HG03097 (cell line): ENCODE measurements around the gene NPIPA2.
"Not testable (repeated sequence)": the region's sequence is repeated elsewhere in the genome, so short reads cannot be mapped to it uniquely, and the experiment has no call there.

Experiments used
- ATAC-seq: cut with Tn5 transposase; IDR thresholded peaks from one replicate; pipeline ENCODE4 v1.9.1; 2021; ENCODE audit not compliant: unreplicated experiment, low FRiP score

The NPIPA2 gene

DNA sequence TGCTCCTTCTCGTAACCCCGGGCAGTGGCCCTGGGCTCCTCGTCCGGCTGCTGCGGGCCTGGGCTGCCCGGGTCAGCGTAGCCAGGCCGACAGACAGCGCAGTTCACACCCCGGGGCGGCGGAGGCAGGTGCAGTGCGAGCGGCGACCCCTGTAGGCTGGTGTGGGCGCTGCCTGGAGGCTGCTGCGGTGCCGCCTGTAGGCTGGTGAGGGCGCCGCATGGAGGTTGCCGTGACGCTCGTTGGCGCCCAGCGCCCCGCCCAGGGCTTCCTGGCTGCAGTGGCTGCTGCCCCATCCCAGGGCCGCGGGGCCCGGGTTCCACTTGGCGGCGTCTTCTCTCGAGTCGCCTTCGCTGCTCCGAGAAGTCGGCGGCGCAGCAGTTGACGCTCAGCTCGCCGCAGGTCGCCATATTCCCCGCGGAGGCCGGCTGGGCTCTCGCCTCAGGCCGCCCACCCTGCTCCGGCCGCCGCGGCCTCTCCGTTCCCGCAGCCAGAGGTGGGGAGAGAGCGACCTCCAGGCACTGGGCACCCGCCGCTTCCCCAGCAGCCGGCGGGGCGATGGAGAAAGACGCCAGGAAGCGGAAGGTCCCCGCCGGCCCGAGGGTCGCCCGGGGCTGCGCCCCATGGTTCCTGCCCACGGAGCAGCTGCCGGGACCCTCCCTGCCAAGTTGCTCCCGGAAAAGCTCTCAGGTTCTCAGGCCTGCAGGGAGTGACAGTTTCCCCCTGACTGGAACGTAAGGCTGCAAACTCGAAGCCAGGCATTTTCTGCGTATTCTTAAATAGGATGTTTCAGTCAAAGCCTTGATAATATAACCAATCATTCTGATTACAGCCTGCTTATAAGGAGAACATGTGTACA, at the start of gene NPIPA2:
NPIPA2 (plus strand) TSS at position 261 of the 856 bp plus-strand sequence. CDS start 5,533 bp downstream, outside the sequence.
- ATAC-seq: peak; percentile 98

DNA sequence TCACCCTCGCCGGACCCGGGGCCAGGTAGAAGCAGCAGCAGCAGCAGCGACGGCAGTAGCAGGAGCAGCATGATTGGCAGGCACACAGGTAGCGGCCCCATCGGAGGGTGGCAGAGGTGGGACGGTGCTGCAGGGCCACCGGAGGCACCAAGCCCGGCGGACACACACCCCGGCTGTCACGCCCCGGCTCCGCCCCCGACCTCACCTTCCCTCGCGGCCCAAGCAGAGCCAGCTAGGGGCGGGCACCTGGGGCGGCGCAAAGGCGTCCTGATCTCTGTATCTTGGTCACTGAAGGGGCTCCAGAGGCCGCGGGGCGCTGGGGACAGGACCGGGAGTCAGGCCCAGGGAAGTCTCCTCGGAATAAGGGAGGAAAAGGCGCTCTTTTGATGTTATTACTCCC, 48.2 kb upstream of the NPIPA2 start, which contains the start of gene PLA2G10:
PLA2G10 (minus strand) TSS at position 180 of the 400 bp plus-strand sequence; CDS start at position 101, 79 bp downstream.
- not testable (repeated sequence) for ATAC-seq

GRCh38 chr16:14701859-14702258, 40.5 kb upstream of the NPIPA2 start:
- ATAC-seq: not testable (repeated sequence)

DNA sequence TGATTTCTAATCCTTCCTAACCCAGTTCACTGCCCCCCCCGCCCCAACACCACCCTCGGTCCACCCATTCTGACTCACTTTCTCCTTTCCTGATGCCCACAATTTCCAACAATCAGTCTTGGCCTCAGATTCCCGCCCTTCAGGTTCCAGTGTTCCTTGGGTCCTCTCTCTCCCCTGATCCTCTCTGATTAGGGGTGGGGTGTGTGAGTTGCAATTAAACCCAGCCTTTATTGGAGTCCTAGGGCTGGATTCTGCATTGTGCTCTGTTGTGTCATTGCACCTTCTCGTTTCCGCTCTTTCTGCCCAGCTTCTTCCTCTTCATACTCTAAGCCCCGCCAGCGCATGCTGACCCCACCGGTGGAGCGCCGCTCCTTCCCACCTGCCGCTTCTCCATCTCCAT, 39.7 kb upstream of the NPIPA2 start:
- ATAC-seq: not testable (repeated sequence)

- peak; percentile 97 for ATAC-seq
These were observed 38.9 kb upstream of the NPIPA2 start, which contains the start of gene NPIPA3 for GRCh38 chr16:14703156-14704011. Gene NPIPA3 (plus strand): TSS chr16:14703411. CDS start chr16:14708944, 5,533 bp downstream.

DNA sequence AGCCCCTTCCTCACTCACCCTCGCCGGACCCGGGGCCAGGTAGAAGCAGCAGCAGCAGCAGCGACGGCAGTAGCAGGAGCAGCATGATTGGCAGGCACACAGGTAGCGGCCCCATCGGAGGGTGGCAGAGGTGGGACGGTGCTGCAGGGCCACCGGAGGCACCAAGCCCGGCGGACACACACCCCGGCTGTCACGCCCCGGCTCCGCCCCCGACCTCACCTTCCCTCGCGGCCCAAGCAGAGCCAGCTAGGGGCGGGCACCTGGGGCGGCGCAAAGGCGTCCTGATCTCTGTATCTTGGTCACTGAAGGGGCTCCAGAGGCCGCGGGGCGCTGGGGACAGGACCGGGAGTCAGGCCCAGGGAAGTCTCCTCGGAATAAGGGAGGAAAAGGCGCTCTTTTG, 9.1 kb upstream of the NPIPA2 start:
- ATAC-seq: not testable (repeated sequence)

GRCh38 chr16:14740832-14741385, 1.4 kb upstream of the NPIPA2 start:
- ATAC-seq: not testable (repeated sequence)

- not testable (repeated sequence) for ATAC-seq
These were observed 539 bp upstream of the NPIPA2 start for GRCh38 chr16:14741794-14742193.

- ATAC-seq: not testable (repeated sequence)
These were observed 31.3 kb downstream of the NPIPA2 start for GRCh38 chr16:14773654-14774053.

DNA sequence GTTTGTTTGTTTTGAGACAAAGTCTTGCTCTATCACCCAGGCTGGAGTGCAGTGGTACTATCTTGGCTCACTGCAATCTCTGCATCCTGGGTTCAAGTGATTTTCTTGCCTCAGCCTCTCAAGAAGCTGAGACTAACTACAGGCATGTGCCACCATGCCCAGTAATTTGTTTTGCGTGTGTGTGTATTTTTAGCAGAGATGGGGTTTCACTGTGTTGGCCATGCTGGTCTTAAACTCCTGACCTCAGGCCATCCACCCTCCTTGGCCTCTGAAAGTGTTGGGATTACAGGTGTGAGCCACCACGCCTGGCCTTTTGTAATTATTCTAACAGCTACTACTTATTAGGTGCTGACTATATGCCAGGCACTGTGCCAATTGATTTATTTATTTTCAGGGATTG, 33.3 kb downstream of the NPIPA2 start:
- not testable (repeated sequence) for ATAC-seq

GRCh38 chr16:14776763-14777162, 34.4 kb downstream of the NPIPA2 start:
- ATAC-seq: not testable (repeated sequence)

GRCh38 chr16:14779368-14779877, 37.1 kb downstream of the NPIPA2 start:
- not testable (repeated sequence) for ATAC-seq

DNA sequence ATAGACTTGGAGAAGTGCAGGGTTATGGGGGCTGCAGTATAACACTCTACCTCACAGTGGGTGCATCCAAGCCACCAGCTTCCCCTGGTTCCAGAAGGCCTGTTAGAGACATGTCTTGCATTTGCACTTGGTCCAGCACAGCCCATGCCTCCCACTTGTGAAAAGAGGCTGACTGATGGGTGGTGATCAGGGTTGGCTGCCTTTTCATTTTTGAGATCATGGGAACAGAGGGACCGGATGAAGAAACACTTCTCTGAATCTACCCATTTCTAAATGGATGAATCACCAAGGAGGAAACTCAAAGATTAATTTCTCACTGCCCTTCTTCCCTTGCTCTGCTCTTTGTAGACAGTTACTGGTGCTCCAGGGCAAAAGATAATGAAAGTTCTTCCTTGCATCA, 43.8 kb downstream of the NPIPA2 start:
- not testable (repeated sequence) for ATAC-seq

- ATAC-seq: not testable (repeated sequence)
These were observed 47.2 kb downstream of the NPIPA2 start for GRCh38 chr16:14789577-14789976.

- ATAC-seq: not testable (repeated sequence)
These were observed 48.1 kb downstream of the NPIPA2 start for GRCh38 chr16:14790320-14790956.

DNA sequence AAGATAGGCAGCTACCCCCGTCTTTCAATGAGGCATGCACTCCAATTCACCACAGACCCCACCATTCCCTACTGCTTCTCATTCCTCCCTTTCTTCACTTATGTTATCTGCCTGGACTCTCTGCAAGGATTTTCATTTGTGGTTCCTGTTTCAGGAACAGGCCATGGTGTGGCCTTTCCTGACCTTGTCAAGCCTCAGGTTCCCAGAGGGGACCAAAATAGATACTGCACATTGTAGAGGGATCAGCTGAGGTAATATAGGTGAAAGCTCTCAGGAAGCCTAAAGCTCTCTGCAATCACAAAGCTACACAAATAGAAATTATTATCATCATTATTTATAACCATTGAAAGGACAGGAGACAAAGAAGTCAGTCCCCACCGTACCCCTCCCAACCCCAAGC, 50.6 kb downstream of the NPIPA2 start:
- not testable (repeated sequence) for ATAC-seq

DNA sequence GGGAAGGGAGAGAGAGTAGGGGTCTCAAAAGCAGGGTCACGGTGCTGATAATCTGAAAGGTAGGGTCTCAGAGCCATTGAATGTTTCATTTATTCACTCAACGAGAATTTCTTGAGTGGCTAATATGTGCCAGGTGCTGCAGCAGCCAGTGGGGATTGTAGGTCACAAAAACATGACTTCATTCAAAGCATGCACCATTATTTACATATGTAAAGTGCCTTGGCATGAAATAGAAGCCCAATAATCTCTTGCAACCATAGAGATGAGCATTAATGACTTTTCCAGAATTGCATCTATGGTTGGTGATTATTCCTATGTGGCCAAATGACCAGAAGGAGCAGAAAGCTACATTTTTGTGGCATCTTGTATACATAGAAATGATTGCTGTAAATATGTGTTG, 55.2 kb downstream of the NPIPA2 start:
- not testable (repeated sequence) for ATAC-seq

GRCh38 chr16:14803577-14803976, 61.2 kb downstream of the NPIPA2 start:
- not testable (repeated sequence) for ATAC-seq

GRCh38 chr16:14807184-14807678, 64.9 kb downstream of the NPIPA2 start:
- ATAC-seq: not testable (repeated sequence)

DNA sequence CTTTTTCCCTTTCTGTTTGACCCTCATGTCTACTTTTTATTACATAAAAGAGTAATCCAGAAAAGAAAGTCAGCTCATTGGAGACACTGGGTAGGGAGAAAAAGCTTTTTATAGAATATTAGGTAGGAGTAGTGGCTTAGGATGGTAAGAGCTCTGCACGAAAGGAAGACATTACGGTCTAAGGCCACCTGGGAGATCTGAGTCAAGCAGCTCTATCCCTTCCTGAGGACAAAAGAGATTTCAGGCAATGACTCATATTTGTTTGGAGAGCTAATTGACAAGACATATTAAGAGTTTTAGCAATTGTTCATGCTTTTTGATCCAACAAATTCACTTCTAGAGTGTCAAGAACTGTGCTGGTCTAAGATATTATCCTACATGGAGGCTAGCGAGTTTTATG, 71.6 kb downstream of the NPIPA2 start:
- ATAC-seq: not testable (repeated sequence)
